SK-N-SH (cell line): Measurements from ENCODE around the gene EFNB2. TPM values are rescaled to one million over a fixed set of nuclear protein-coding genes. Genes with fewer than 3 reads are reported as not detected.

Source experiments
- CTCF ChIA-PET: fragments of 300-600, 350-600 bp; formaldehyde crosslinking; extraction: SDS; loops from one replicate; lab custom pipeline; 2021; lab: Yijun Ruan, JAX
- POLR2A ChIA-PET: fragments of 350-600 bp; sonication (Branson Sonifier 250); formaldehyde crosslinking; extraction: SDS; loops from one replicate; lab custom pipeline; 2020; ENCODE audit warnings: antibody characterized with exemption, inconsistent platforms; lab: Yijun Ruan, JAX
- DNase-seq: peaks from one replicate; pipeline ENCODE4 v3.0.0; 2012
- H2AFZ ChIP-seq: fragments of 200-600 bp; sonication (generic); 2 replicates; pipeline ENCODE4 v1.8.1; 2016; ENCODE audit warnings: antibody characterized with exemption, mild to moderate bottlenecking, low read depth
- H3F3A ChIP-seq: fragments of 200-600 bp; sonication (generic); replicated peaks from 2 replicates; pipeline ENCODE3; 2016; ENCODE audit warnings: antibody characterized with exemption, mild to moderate bottlenecking; ENCODE audit not compliant: insufficient read depth
- H3K27ac ChIP-seq, 2 experiments: fragments of 200-500 bp in 1 of 2; fragments of 200-600 bp in 1 of 2; sonication (Bioruptor generic) in 1 of 2; sonication (generic), shearing (Covaris generic) in 1 of 2; 2 replicates each; pipeline versions ENCODE4 v1.5.1 to v1.6.1; 2014 to 2016; ENCODE audit warnings: low read depth in 2 of 2, inconsistent platforms in 1 of 2, low read length in 1 of 2, mild to moderate bottlenecking in 1 of 2, mixed read lengths in 1 of 2
- H3K27me3 ChIP-seq: fragments of 200-600 bp; sonication (generic), shearing (Covaris generic); 2 replicates; pipeline ENCODE4 v1.6.1; 2016; ENCODE audit warnings: mixed run types; ENCODE audit not compliant: insufficient read depth
- H3K36me3 ChIP-seq, 2 experiments: fragments of 200-500 bp in 1 of 2; fragments of 200-600 bp in 1 of 2; sonication (Bioruptor generic) in 1 of 2; sonication (generic) in 1 of 2; replicated peaks in 1 of 2; 2 replicates each; pipeline versions ENCODE3 to v1.5.1; 2014 to 2016; ENCODE audit warnings: low read length in 1 of 2, mild to moderate bottlenecking in 1 of 2; ENCODE audit not compliant: insufficient read depth in 2 of 2, control insufficient read depth in 1 of 2
- H3K4me1 ChIP-seq, 2 experiments: fragments of 200-500 bp in 1 of 2; fragments of 200-600 bp in 1 of 2; sonication (Bioruptor generic) in 1 of 2; sonication (generic), shearing (Covaris generic) in 1 of 2; 2 replicates each; pipeline versions ENCODE4 v1.5.1 to v1.6.1; 2014 to 2016; ENCODE audit warnings: low read depth in 1 of 2, low read length in 1 of 2, mixed run types in 1 of 2; ENCODE audit not compliant: insufficient read depth in 2 of 2, control insufficient read depth in 1 of 2
- H3K4me2 ChIP-seq: fragments of 200-600 bp; sonication (generic), shearing (Covaris generic); 2 replicates; pipeline ENCODE4 v1.6.1; 2017; ENCODE audit warnings: mixed run types
- H3K4me3 ChIP-seq, 2 experiments: fragments of 200-500 bp in 1 of 2; fragments of 200-600 bp in 1 of 2; sonication (Bioruptor generic) in 1 of 2; sonication (generic), shearing (Covaris generic) in 1 of 2; 2 replicates each; pipeline versions ENCODE4 v1.5.1 to v1.8.1; 2014 to 2016; ENCODE audit warnings: low read depth in 2 of 2, inconsistent platforms in 1 of 2, low read length in 1 of 2, mild to moderate bottlenecking in 1 of 2, mixed read lengths in 1 of 2, moderate library complexity in 1 of 2
- H3K79me2 ChIP-seq: fragments of 200-600 bp; sonication (generic); 2 replicates; pipeline ENCODE4 v1.8.1; 2017; ENCODE audit warnings: mild to moderate bottlenecking; ENCODE audit not compliant: insufficient read depth
- H3K9ac ChIP-seq: fragments of 200-600 bp; sonication (generic); 2 replicates; pipeline ENCODE4 v1.6.1; 2017; ENCODE audit warnings: mixed run types
- H3K9me2 ChIP-seq: fragments of 200-600 bp; sonication (generic); 2 replicates; pipeline ENCODE4 v1.6.1; 2017; ENCODE audit warnings: mixed run types
- H3K9me3 ChIP-seq: fragments of 200-600 bp; sonication (generic); 2 replicates; pipeline ENCODE4 v1.6.1; 2017; ENCODE audit warnings: mixed run types, mild to moderate bottlenecking, moderate library complexity
- H4K20me1 ChIP-seq: fragments of 200-600 bp; sonication (generic); 2 replicates; pipeline ENCODE4 v1.6.1; 2017; ENCODE audit warnings: mild to moderate bottlenecking, mixed run types; ENCODE audit not compliant: insufficient read depth
- CHD2 ChIP-seq: fragments of 150-350 bp; IDR thresholded peaks from 2 replicates; pipeline ENCODE4 v1.6.1; 2018; ENCODE audit warnings: low read length; ENCODE audit not compliant: partially characterized antibody
- EP300 ChIP-seq, 2 experiments: IDR thresholded peaks; 2 replicates each; pipeline versions ENCODE4 v1.4.0 to v1.6.1; 2012; ENCODE audit warnings: borderline replicate concordance in 1 of 2, low read depth in 1 of 2, low read length in 1 of 2
- EZH2phosphoT487 ChIP-seq: fragments of 200-600 bp; sonication (generic); IDR thresholded peaks from 2 replicates; pipeline ENCODE4 v1.6.1; 2017; ENCODE audit warnings: low read depth, mixed run types, mild to moderate bottlenecking, antibody characterized with exemption, moderate library complexity, borderline replicate concordance
- FOXM1 ChIP-seq: IDR thresholded peaks from 2 replicates; pipeline ENCODE4 v1.4.0; 2012; ENCODE audit warnings: low read depth, mild to moderate bottlenecking
- GABPA ChIP-seq: IDR thresholded peaks from 2 replicates; pipeline ENCODE4 v1.4.0; 2012; ENCODE audit warnings: low read depth, mild to moderate bottlenecking
- JUND ChIP-seq: IDR thresholded peaks from 2 replicates; pipeline ENCODE4 v1.4.0; 2012
- MXI1 ChIP-seq: IDR thresholded peaks from 2 replicates; pipeline ENCODE4 v1.6.1; 2012; ENCODE audit warnings: mild to moderate bottlenecking, low read depth, low read length, improper control_type of control experiment
- NFIC ChIP-seq: IDR thresholded peaks from 2 replicates; pipeline ENCODE4 v1.4.0; 2012; ENCODE audit warnings: borderline replicate concordance
- NRF1 ChIP-seq: IDR thresholded peaks from 2 replicates; pipeline ENCODE4 v1.6.1; 2012; ENCODE audit warnings: low read depth, mild to moderate bottlenecking, low read length
- TAF1 ChIP-seq: IDR thresholded peaks from 2 replicates; pipeline ENCODE4 v1.6.1; 2012; ENCODE audit warnings: low read depth, mild to moderate bottlenecking, low read length, moderate library complexity, borderline replicate concordance
- WGBS: methylation state at CpG from one replicate; pipeline ENCODE4 v1.1.6; 2017; ENCODE audit warnings: low lambda C conversion rate; 5-methylcytosine and 5-hydroxymethylcytosine counted together
- polyA plus RNA-seq, 3 experiments: library from polyadenylated mRNA; depleted of rRNA; stranded (reverse); fragments of >200 nt; gene quantifications; 2 replicates each; pipeline ENCODE4 v1.2.3, GENCODE V29; 2012
- TF ChIP-seq, protein P1 (sequence below): IDR thresholded peaks from 2 replicates; pipeline ENCODE4 v1.6.1; 2012; ENCODE audit warnings: mild to moderate bottlenecking, low read depth, low read length, moderate library complexity
- TF ChIP-seq, protein P2 (sequence below): fragments of 200-600 bp; sonication (generic); IDR thresholded peaks from 2 replicates; pipeline ENCODE4 v1.6.1; 2017; ENCODE audit warnings: antibody characterized with exemption, mild to moderate bottlenecking, moderate library complexity
- TF ChIP-seq, protein P3 (sequence below): fragments of 150-350 bp; IDR thresholded peaks from 2 replicates; pipeline ENCODE4 v1.6.1; 2017; ENCODE audit warnings: antibody characterized with exemption, low read length, low read depth, borderline replicate concordance
- TF ChIP-seq, protein P4 (sequence below): IDR thresholded peaks from 2 replicates; pipeline ENCODE4 v1.4.0; 2012; ENCODE audit warnings: low read depth, borderline replicate concordance
- TF ChIP-seq, protein P5 (sequence below): IDR thresholded peaks from 2 replicates; pipeline ENCODE4; 2012

Gene EFNB2
- polyA plus RNA-seq, 1 of the 3 experiments (the other 2 are of a cell fraction): 3.0 TPM

DNA sequence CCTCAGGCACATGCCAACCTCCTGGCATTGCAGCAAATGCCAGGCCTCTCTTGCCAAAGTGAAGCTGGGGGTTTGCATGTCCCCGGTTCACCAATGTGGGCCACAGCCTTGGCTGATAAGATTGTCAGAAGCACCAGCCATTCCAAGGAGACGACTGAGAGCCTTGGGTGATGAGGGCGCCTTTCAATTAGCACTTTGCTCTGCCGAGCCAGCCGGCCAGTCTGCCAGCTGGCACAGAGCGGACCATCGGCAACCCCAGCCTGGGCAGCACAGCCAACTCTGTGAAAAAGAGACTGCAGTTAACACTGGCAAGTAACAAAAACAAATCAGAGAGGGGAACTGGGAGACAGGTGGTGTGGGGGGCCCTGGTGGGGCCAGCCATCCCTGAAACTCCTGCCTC, 67.3 kb downstream of the EFNB2 start:
- Histone ChIP-seq H3K4me3 (no peak overlapping the region), H3K27me3 (no peaks in the 10 kb centered on the region), H3K79me2 (no peaks in the 10 kb centered on the region)
- no peak for TF ChIP-seq TAF1
- TF ChIP-seq GABPA: no peak
- TF ChIP-seq FOXM1: no peak
- TF ChIP-seq EP300 (IDR thresholded peaks at IDR 0.05; ENCODE audit: borderline replicate concordance in 1 of 2, low read depth in 1 of 2, low read length in 1 of 2): no peak
- TF ChIP-seq, protein P1, sequence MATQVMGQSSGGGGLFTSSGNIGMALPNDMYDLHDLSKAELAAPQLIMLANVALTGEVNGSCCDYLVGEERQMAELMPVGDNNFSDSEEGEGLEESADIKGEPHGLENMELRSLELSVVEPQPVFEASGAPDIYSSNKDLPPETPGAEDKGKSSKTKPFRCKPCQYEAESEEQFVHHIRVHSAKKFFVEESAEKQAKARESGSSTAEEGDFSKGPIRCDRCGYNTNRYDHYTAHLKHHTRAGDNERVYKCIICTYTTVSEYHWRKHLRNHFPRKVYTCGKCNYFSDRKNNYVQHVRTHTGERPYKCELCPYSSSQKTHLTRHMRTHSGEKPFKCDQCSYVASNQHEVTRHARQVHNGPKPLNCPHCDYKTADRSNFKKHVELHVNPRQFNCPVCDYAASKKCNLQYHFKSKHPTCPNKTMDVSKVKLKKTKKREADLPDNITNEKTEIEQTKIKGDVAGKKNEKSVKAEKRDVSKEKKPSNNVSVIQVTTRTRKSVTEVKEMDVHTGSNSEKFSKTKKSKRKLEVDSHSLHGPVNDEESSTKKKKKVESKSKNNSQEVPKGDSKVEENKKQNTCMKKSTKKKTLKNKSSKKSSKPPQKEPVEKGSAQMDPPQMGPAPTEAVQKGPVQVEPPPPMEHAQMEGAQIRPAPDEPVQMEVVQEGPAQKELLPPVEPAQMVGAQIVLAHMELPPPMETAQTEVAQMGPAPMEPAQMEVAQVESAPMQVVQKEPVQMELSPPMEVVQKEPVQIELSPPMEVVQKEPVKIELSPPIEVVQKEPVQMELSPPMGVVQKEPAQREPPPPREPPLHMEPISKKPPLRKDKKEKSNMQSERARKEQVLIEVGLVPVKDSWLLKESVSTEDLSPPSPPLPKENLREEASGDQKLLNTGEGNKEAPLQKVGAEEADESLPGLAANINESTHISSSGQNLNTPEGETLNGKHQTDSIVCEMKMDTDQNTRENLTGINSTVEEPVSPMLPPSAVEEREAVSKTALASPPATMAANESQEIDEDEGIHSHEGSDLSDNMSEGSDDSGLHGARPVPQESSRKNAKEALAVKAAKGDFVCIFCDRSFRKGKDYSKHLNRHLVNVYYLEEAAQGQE: no peak
- TF ChIP-seq, protein P2, sequence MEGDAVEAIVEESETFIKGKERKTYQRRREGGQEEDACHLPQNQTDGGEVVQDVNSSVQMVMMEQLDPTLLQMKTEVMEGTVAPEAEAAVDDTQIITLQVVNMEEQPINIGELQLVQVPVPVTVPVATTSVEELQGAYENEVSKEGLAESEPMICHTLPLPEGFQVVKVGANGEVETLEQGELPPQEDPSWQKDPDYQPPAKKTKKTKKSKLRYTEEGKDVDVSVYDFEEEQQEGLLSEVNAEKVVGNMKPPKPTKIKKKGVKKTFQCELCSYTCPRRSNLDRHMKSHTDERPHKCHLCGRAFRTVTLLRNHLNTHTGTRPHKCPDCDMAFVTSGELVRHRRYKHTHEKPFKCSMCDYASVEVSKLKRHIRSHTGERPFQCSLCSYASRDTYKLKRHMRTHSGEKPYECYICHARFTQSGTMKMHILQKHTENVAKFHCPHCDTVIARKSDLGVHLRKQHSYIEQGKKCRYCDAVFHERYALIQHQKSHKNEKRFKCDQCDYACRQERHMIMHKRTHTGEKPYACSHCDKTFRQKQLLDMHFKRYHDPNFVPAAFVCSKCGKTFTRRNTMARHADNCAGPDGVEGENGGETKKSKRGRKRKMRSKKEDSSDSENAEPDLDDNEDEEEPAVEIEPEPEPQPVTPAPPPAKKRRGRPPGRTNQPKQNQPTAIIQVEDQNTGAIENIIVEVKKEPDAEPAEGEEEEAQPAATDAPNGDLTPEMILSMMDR: no peak
- TF ChIP-seq, protein P3, sequence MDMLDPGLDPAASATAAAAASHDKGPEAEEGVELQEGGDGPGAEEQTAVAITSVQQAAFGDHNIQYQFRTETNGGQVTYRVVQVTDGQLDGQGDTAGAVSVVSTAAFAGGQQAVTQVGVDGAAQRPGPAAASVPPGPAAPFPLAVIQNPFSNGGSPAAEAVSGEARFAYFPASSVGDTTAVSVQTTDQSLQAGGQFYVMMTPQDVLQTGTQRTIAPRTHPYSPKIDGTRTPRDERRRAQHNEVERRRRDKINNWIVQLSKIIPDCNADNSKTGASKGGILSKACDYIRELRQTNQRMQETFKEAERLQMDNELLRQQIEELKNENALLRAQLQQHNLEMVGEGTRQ: no peak
- TF ChIP-seq, all 33 proteins: peak for 0
- H3K9me3 ChIP-seq: no peaks in the 10 kb centered on the region
- CTCF ChIA-PET: no interaction called here
- no peaks in the 10 kb centered on the region for H3F3A ChIP-seq
- no peak overlapping the region for H3K9ac ChIP-seq
- H2AFZ ChIP-seq: no peak overlapping the region
- 96% methylated on average over 7 of the region's 7 CpGs for WGBS
- peaks cover 0 to 7% of the 10 kb centered on the region in 2 experiments; a peak in 1 of 4 replicates for H3K4me1 ChIP-seq
- POLR2A ChIA-PET: no interaction called here
- no peak overlapping the region for H3K4me2 ChIP-seq
- no peak for DNase-seq
- no peak overlapping the region for H3K27ac ChIP-seq
- H4K20me1 ChIP-seq: no peaks in the 10 kb centered on the region
- no peaks in the 10 kb centered on the region for H3K36me3 ChIP-seq
- no peaks in the 10 kb centered on the region for H3K9me2 ChIP-seq

DNA sequence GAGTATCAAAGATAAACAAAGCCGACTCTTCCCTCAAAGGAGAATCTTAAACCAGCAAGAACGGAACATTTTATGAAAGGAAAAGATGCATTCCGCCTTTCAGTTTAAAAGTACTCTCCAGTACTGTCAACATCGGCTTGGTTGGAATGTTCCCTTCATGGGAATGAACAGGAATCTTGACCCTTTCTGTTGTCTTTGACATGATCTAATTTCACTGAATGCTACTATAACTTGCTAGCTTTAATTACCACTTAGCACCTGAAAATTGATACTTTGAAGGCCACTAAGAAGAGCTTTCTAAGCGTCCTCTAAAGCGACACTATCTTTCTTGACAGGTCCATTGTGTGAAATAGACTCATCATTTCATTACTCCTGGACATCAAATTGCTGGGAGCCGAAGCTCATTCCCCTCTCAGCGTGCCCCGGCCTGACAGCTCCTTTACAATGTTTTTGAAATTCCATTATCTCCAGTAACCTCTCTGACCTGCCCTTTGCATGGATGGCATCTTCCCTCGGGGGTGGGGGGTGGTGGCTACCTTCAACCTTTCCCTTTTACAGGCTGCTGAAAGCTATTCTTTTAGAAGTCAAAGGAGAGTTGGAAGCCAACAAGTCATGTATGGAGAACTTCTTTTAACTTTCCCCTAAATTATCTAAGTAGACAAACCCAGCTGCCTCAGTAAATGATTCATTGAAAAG, 67.9 kb downstream of the EFNB2 start:
- Histone ChIP-seq H3K4me1 (peaks cover 0 to under 1% of the 10 kb centered on the region in 2 experiments; a peak in 1 of 4 replicates), H3K9me3 (no peaks in the 10 kb centered on the region), H3K9ac (no peak overlapping the region), H3K27ac (no peak overlapping the region), H3K27me3 (no peaks in the 10 kb centered on the region), H3K4me2 (no peak overlapping the region), H3F3A (no peaks in the 10 kb centered on the region), H3K36me3 (no peaks in the 10 kb centered on the region), H3K9me2 (no peaks in the 10 kb centered on the region), H2AFZ (no peak overlapping the region), H3K79me2 (no peaks in the 10 kb centered on the region), H4K20me1 (no peaks in the 10 kb centered on the region), H3K4me3 (no peak overlapping the region)
- no peak for DNase-seq
- CTCF ChIA-PET: no interaction called here
- POLR2A ChIA-PET: no interaction called here
- 76% methylated on average over 10 of the region's 10 CpGs for WGBS
- TF ChIP-seq NRF1 (no peak), MXI1 (no peak), CHD2 (no peak), NFIC (no peak), JUND (no peak), EZH2phosphoT487 (no peak)
- TF ChIP-seq, protein P4, sequence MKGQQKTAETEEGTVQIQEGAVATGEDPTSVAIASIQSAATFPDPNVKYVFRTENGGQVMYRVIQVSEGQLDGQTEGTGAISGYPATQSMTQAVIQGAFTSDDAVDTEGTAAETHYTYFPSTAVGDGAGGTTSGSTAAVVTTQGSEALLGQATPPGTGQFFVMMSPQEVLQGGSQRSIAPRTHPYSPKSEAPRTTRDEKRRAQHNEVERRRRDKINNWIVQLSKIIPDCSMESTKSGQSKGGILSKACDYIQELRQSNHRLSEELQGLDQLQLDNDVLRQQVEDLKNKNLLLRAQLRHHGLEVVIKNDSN: no peak
- TF ChIP-seq, protein P3: no peak
- TF ChIP-seq, protein P5, sequence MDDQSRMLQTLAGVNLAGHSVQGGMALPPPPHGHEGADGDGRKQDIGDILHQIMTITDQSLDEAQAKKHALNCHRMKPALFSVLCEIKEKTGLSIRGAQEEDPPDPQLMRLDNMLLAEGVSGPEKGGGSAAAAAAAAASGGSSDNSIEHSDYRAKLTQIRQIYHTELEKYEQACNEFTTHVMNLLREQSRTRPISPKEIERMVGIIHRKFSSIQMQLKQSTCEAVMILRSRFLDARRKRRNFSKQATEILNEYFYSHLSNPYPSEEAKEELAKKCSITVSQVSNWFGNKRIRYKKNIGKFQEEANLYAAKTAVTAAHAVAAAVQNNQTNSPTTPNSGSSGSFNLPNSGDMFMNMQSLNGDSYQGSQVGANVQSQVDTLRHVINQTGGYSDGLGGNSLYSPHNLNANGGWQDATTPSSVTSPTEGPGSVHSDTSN: no peak
